GM19240 (cell line): ENCODE results near the gene CHTOP.

Experiments used
- DNase-seq: peaks from one replicate; pipeline ENCODE4 v3.0.0; 2011; ENCODE audit warnings: low spot score; ENCODE audit not compliant: insufficient read length

CHTOP gene

DNA sequence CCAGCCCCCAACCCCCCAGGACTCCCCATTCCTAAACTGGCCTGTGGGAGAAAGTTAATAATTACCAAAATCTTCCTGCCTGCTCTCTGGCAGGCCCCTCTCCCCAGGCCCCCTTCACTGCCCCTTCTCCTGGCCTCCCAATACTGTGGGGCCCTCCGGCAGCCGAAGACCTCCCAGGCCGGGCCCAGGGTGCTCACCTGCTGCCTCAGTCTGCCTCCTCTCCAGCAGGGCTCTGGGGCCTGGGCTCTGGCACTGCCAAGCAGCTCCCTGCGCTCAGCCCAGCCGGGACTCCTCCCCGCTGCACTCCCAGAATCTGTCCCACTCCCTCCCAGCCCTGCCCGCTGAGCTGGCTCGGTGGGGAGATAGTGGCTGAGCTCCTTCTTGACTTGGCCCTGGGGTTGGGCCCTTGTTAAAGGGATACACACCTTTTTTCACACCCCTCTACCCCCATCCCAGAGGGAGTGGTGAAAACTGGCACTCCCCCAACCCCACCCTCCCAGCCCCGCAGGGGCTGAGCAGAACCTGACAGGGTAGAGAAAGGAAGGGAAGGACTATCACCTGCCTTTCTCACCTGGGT, 21.0 kb upstream of the CHTOP start, which contains the start of gene S100A16:
S100A16 (minus strand) TSS at position 383 of the 577 bp plus-strand sequence. CDS start 4,986 bp downstream, outside the sequence.
- DNase-seq: no peak

DNA sequence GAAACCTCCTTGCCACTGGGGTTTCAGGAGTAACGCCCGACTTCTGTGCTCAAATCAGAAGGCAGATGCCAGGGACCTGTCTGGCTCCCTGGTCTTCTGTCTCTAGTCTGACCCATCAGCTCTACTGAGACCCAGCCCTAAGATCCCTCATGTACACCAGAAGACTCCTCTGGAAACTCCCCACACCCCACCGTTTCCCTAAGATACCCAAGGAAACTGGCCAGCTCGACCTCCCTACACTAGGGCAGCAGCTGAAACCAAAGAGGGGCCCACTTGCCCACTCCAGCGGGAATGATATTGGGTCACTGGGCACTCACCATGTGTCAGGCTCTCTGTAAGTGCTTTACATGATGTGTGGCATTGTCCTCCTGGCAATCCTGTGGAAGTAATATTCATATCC, 20.5 kb upstream of the CHTOP start:
- DNase-seq: no peak

DNA sequence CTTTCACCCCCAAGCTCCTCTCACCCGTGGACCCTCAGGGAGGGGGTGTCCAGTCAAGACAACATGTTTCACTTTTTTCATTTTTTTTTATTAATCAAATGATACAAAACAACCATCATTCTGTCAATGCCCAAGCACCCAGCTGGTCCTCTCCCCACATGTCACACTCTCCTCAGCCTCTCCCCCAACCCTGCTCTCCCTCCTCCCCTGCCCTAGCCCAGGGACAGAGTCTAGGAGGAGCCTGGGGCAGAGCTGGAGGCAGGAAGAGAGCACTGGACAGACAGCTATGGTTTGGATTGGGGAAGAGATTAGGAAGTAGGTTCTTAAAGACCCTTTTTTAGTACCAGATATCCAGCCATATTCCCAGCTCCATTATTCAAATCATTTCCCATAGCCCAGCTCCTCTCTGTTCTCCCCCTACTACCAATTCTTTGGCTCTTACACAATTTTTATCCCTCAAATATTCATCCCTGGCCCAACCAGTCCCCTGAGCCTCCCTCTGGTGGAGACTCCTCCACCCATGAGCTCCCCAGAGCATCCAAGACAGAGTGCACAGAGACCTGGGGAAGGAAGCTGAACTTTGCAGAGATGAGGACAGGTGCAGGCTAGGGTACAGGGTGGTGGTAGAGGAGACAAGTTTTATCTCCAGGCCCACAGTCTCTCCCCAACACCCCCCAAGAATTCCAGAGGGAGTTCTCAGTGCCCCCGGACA, 19.5 kb upstream of the CHTOP start:
- DNase-seq: no peak

DNA sequence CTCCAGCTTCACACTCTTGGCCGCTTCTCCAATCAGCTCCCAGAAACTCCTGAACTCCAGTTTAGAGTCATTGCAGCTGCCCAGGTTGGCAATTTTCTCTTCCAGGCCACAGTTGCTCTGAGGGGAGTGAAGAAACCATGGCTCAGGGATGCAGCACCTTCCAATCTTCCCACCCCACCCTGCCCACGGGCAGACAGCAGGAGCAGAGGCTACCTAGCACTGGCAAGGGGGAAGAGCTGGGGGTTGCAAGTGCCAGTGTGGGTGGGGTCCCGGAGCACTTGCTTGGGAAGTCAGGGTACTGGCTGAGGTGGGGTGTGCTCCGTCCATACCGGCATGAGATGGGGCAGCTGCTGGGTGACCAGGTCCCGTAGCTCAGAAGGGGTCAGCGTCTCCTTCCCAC, 19.0 kb upstream of the CHTOP start:
- DNase-seq: no peak

DNA sequence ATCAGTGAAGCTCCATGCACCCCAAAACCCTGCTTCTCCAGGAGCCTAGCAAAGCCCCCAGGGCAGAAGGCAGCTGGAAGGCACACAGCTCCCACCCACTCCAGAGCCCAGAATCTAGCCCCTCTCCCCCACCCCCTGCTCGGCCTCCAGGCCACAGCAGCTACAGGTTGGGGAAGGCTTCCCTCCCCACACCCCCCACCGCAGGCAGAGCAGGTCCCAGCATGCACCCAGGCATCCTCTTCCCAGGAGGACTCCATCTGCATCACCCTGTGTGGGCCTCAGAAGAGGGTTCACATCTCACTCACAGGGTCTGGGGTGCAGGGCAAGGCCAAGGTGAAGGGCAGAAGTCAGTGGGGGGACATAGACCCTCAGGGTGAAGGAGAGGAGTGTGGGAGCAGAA, 18.5 kb upstream of the CHTOP start:
- DNase-seq: no peak

DNA sequence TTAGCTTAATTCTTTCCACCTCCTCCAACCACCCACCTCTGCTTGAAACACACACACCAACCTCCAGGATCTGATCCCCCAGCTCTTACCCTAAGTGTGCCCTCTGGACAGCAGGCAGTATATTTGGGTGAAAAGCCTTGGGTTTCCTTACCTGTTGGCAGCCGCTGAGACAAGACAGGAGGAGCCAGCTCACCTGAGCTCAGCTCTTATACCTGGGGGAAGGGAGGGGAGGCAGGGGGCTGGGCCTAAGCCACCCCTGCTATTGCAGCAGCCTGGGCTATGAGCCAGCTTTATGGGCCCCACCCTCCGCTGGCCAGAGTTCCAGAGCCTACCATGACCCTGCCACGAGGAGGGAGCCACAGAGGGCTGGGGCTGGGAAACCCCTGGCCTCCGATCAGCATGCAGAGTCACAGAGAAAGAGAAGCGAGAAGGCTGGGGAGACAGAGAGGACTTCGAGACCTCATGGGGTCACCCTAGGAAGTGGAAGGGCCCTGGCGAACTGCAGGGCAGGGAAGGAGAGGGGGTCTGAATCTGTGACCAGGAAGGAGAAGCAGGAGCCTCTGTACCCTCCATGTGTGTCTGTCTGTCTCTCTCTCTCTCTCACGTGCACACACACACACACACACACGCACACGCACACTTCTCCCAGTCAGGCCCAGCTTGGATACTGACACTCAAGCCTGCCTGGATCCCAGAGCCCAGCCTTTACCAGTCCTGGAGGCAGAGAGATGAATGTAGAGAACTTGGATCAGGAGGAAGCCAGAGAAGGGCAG, 17.5 kb upstream of the CHTOP start, which contains the start of gene S100A14:
S100A14 (minus strand) TSS at position 182 of the 773 bp plus-strand sequence. CDS start 467 bp downstream, outside the sequence.
- DNase-seq: no peak

DNA sequence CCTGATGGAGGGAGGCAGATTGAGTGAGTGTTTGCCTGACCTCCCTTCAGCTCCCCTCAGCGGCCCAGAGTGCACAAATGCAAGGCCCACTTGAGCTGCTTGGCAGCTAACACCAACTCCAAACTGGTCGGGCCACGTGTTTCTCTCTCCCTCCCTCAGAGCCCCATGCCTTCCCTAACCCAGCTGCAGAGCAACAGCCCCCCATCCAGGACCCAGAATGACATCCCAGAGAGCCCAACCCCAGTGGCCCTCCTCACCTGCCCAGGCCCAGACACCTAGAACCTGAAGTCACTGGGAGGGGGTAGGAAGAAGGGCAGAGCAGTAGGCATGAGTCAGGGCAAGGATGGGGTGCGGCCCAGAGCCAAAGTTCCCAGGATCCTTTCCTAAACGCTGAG, 17.0 kb upstream of the CHTOP start:
- DNase-seq: no peak

DNA sequence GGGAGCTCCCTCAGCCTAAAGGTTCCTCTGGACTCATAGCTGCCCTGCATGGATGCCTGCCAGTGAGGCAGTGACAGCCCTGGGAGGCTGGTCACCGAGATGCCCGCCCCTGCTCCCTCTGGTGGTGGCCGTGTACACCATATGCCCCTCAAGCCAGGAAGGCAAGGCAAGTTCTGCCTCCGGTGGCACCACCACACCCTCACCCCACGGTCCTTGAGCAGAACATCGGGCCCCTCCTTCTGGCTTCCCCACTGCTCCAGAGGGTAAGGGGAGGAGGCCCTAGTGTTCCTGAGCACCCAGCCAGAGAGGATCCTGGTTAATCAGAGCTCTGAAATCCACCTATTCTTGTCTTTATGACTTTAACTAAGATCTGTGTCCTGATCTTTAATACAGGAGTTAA, 16.2 kb upstream of the CHTOP start:
- peak; percentile 82 for DNase-seq

DNA sequence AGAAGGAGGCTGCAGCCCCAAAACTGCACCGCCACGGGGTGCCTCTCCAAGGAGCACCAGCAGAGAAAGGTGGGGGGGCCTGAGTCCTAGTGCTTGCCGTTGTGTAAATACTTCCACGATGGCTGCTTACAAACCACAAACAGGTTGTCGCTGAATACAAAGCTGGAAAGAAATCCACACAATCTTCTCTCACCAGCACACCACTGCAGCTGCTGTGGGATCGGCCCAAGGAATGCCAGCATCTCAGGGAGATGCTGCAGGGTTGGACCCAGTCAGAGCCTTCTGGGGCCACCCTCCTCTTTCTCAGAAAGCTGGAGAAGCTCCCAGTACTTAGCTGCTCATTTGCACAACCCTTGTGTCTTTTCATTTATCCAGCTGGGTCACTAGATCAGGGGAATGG, 14.7 kb upstream of the CHTOP start:
- no peak for DNase-seq

DNA sequence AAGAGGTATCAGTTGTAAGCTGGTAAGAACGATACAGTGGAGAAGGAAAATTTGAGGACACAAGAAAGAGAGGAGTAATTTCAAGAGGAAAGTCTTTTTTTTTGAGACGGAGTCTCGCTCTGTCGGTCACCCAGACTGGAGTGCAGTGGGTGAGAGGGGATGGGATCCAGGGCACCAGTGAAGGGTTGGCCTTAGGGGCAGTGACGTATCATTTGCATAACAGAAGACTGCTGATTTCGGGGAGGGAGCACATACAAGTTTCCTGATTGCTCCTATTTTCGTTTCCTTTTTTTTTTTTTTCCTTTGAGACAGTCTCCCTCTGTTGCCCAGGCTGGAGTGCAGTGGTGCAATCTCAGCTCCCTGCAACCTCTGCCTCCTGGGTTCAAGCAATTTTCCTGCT, 10.8 kb upstream of the CHTOP start:
- no peak for DNase-seq

DNA sequence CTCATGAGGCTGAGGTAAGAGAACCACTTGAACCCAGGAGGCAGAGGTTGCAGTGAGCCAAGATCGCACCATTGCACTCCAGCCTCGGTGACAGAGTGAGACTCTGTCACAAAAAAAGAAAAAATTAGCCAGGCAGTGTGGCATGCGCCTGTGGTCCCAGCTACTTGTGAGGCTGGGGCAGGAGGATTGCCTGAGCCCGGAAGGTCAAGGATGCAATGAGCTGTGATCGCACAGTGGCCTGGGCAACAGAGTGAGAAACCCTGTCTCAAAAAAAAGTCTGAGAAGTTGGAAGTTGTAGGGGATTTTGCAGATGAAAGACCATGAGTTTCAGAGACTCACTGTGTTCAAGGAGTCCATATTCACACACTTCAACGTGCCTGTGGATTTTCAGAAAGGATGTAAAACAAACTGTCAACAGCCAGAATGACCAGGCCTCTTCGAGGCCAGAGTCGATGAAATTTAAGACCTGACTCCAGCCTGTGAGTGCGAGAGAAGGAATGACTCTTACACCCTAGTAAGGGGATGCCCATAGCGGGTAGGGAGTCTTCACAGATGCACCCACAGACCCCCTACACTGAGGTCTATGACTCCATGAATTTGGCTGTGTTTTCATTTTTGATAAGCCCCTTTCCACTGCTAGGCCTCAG, 8.8 kb upstream of the CHTOP start:
- DNase-seq: no peak

DNA sequence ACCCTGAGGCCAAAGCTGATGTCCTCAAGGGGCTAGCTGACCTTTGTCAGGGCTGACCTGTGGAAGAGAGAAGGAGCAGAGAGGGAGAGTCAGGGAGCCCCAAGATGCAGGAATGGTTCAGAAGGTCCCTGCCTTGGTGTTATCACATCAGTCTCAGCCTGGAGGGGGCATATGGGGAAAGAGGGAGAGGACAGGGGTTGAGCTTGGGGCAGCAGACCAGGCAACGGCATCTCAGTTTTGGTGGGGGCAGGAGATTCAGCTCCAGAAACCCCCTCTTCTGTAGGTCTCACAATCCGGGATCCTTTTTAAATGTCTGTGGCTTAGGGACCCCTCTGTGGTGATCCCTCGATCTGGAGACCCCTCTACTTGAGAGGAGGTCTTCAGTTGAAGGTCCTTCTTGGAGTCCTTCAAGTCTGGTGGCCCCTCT, 7.4 kb upstream of the CHTOP start:
- DNase-seq: no peak

DNA sequence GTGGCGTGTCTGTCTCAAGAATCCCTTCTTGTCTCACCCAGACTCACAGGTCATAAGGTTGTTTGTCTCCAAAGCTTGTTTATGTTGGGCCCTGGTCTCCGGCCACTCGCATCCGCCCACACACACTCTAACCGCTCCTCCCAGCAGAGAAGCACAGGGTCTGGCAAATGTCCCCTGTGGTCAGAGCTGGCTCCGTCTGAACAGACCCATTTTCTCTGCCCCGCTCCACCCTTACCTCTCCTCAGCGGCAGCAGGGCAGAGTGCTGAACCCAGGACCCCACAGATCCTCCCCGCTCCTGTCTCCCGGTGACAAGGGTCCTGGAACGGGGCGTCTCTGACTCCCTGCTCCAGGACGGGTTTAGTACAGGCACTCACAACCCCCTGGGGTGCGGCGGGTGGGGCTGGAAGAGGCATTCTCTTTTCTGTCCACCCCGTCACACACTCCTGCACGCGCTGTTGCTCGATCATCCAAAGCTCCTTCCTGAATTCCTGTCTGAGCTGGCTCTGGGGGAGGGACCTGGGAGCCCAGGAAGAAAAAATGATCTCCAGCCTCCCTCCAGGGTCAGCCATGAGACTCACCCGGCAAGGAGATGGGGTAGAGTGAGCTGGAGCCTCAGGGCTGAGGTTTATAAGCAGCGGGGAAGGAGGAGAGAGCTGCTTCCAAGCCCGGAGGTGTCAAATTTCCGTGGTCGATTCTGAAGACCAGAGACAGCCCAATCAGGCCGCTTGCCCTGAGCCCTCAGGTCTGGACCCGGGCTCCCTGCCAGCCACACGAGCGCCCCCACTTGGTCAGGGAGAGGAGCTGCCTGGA, 6.8 kb upstream of the CHTOP start, which contains the start of gene S100A13:
S100A13 (minus strand) TSS at position 602 of the 811 bp plus-strand sequence. CDS start 1,033 bp downstream, outside the sequence.
- DNase-seq: no peak

DNA sequence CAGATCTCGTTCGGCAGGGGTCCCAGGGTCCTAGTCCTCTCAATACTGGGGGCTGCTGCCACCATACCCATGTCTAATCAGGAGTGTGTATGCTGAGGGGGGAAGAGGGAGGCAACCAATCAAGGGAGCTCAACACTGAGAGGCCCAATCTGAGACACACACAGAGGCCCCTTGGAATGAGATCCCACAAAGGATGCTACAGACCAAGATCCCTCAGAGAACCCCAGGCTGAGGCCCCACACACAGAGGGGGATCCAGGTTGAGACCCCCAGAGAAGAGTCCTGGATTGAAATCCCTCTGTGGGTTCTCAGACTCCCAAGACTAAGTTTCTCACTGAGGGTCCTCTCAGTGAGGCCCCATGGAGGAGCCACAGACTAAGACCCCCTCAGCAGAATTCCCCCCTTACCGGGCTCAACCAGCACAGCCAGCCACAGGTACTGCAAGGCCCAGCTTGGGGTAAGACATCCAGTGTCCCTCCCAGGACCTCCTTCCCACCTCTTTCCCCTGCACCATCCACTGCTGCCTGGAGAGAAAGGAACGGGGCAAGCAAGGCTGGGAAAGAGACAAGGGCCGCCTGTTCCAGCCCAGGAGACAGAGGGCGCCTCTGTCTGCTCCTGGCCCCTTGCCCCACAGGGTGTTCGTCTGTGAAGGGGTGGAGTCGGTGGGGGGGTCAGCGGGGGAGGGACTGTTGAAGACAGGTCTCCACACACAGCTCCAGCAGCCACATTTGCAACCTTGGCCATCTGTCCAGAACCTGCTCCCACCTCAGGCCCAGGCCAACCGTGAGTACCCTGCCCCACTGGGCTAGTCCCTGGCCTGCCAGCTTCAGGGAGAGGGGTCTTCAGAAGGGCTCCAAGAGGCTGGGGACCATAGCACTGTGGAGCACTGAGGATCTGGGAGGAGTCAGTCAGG, 5.9 kb upstream of the CHTOP start, which contains the start of gene S100A1:
S100A1 (plus strand) TSS at position 720 of the 912 bp plus-strand sequence. CDS start 2,088 bp downstream, outside the sequence.
- DNase-seq: no peak

DNA sequence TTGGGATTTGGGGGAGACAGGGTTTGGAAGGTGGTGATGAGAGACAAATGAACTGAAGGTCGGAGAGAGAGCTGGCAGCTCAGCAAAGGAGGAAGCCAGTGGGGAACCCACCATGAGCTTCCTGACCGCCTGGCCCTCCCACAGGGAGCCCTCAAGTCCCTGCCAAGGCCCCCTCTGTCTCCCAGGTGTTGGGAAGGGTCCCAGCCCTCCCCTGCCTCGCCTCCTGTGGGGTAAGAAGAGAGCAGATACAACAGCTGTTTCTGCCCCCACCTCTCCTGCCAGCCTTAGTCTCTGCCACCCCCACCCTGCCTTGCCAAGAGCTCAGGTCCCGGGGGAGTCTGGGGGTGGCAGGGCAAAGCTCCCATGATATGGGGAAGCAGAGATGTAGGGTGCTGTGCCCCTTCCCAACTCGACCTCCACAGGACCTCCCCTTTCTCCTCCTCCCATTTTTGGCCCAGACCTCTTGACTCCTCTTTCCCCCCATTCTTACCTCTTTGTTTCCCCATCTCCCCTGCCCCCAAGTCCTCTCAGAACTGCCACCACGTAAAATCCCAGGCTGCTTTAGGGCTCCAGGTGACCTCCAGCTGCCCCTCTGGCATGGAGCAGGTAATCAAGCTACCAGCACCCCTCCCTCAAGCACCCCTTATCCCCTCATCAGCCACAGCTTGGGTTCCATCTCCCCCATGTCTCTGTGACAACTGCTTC, 5.1 kb upstream of the CHTOP start:
- no peak for DNase-seq

DNA sequence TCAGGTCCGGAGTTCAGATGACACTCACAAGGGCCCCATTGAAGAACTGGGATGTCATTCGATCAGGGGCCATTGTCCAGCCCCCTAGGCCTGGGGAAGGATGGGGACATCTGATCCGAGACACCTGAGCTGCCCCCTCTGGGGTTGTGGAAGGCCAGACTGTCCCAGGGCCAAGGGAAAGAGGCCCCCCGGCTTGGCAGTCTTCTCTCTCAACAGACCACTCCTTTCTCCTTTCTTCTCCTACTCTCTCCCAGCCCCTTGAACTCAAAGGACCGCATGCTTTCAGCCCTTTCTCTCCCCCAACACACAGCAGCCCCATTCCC, 4.6 kb upstream of the CHTOP start:
- DNase-seq: no peak

DNA sequence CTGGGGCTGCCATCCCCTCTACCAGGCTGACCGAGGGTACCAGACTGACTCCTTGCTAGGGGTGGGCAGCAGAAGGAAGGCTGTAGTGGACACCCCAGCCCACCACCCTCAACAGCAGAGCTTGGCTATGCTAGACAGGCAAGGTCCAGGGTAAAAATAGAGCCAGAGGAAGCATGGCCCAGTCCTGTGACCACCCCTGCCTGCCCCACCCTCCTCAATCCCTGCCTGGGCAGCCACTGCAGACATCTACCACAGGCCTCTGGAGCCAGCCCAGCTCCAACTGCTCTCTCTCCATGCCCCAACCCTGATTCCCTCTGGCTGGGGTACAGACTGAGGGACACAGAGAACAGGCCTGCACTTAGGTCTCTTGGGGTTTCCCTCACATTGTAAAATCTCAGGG, 3.9 kb upstream of the CHTOP start:
- no peak for DNase-seq

DNA sequence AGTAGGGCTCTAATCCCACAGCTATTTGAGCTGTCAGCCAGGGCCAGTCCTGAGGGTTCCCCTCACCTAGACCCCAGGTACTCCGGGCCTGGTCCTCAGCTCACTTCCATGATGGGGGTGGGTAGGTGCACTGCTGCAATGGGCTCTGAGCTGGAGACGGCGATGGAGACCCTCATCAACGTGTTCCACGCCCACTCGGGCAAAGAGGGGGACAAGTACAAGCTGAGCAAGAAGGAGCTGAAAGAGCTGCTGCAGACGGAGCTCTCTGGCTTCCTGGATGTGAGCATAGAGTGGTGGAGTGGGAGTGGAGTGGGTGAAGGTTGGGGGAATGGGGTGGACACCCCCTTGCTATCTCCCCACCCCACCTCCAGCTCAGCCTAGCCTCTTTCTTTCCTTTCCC, 3.5 kb upstream of the CHTOP start:
- no peak for DNase-seq
